CD4-positive, alpha-beta T cell treated with Interleukin-10 for 1 hour (primary cell): Measurements from ENCODE around the gene PIGR.

ENCODE experiments used
- DNase-seq: peaks from one replicate; pipeline ENCODE4 v3.0.0-alpha.2; 2020

The PIGR gene

DNA sequence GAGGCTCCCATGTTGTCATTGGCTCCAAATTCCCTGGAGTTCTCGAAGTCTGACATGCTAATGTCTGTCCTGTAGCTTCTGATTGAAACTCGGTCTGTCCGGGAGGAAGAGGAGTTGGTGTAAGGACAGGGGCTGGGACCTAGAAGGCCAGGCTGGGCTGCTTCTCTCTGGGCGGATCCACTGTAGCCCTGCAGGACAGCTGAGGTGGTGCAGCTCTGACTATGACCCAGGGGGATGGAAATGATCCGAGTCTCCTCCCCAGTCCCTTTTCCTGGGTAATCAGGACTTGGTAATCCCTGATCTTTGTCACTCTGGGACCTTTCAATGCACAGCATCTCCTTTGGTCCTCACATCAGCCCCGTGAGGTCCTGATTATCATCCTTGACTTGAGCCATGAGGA is 14.6 kb downstream of the PIGR start:
- no peak for DNase-seq

DNA sequence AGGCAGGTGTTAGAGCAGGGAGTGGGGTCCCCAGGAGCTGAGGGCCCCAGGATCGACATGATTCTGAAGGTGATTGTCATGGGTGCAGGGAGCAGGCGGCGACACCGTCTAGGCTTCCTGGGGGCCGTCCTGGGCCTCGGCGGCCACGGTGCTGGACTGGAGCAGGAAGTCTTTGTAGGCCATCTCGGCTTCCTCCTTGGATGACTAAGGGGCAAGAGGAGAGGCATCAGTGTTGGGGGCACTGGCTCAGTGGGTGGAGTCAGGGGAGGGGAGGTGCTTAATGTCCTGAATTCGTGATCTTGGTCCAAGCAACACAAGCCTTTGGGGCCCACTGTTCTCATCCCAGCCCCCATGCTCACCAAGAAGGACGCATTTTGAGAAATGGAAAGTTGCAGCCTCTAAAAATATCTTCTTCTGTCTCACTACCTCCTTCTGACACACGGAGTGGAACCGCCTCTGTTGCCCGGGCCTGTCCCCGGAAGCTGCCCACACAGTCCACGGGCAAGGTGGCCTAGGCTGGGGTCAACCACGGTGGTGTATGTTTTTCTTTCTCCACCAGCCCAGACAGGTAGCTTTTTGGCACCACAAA is 16.0 kb downstream of the PIGR start:
- DNase-seq: peak; percentile 36

DNA sequence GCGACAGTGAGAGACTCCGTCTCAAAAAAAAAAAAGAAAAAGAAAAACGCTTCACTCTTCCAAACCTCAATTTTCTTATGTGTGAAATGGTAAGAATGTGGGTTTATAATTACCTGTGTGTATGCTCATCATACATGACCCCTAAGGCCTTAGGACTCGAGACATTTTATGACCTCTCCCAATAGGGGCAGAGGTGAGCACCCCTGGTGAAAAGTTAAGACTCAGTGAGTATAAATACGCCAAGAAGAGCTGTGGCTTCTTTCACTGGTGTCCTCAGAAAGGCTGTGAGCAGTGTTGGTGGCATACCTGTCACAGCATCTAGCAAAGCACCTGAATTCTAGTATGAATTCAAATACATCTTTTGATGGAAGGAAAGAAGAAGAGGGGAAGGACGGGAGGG is 16.7 kb downstream of the PIGR start:
- DNase-seq: no peak

GRCh38 chr1:206926286-206926685 is 20.0 kb downstream of the PIGR start:
- no peak for DNase-seq

- DNase-seq: peak; percentile 78
Measured at GRCh38 chr1:206925106-206925736, 21.0 kb downstream of the PIGR start.

- peak; percentile 51 for DNase-seq
Measured at GRCh38 chr1:206924592-206925105, 21.6 kb downstream of the PIGR start.

- DNase-seq: peak; percentile 36
Measured at GRCh38 chr1:206923961-206924557, 22.2 kb downstream of the PIGR start.

DNA sequence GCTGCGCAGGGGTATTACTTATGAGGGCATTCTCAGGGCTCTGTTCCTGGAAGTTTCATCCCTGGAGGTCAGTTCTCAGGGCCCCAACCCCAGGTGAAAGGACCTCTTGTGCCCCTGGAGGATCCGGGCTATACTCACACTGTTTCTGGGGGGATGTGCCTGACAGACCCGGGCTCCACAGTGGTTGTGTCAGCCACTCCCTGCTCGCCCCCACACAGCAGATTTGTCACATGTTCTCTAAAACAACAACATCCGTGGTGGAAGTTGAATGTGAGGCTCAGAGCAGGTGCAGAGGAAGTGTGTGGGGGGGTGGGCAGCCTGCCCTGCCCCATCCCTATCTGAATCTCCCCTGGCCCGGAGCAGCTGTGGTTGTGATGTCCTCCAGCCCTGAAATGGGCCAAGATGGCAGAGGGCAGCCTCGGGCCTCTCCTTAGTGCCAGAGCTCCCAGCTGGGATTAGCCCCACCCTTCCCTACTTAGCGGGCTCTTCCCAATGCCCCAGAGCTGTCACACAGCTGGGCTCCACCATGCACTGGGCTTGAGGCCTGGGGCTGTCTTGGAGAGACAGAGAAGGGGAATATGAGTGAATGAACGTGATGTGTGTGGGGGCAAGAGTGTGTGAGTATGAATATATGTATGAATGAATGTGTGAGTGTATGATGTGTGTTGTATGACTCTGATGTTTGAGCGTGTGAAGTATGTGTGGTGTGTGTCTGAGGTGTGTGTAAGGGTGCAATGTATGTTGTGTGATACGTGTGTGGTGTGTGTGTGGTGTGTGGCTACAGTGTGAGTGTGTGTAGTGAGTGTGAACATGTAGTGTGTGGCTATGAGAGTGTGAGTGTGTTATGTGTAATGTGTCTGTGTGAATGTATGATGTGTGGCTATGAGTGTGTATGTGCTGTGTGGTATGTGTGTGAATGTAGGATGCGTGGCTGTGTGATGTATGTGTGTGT is 23.0 kb downstream of the PIGR start:
- DNase-seq: peak; percentile 81

DNA sequence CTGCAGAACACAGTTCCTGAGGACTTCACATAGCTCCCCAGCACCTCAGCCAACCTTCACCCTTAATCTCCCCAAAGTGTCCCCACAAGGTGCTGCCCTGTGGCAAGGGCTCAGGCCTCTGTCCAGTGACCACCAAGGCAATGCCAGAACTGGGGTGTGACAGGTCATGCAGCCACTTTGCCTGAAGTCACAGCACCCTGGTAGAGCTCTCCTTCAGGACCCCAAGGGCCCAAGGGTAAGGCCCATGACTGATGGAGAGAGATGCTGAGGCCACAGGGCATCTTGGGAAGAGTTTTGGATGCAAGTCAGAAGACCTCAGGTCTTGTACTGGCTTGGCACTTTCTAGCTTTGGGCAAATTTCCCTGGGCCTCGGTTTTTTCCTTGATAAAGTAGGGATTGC is 23.7 kb downstream of the PIGR start:
- no peak for DNase-seq

GRCh38 chr1:206921772-206922265 is 24.4 kb downstream of the PIGR start, which contains the start of gene FCMR:
FCMR (minus strand) TSS chr1:206921941; CDS start chr1:206921854, 87 bp downstream.
- DNase-seq: peak; percentile 74

DNA sequence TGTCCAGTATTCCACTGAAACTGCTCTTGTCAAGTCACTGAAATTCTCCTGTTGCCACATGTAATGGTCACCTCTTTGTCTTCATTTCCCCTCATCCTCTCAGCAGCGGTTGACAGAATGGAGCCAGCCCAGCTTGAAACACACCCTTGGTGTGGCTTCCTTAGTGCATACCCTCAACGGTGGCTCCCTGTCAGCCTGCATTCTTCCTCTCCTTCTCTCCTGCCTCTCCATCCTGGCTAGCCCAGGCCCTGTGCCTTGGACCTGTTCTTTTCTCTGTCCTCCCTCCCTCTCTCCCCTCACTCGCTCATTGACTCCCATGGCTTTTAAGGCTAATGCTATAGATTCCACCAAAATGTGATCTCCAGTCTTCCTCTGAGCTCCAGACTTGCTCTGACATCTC is 28.2 kb downstream of the PIGR start:
- DNase-seq: no peak

DNA sequence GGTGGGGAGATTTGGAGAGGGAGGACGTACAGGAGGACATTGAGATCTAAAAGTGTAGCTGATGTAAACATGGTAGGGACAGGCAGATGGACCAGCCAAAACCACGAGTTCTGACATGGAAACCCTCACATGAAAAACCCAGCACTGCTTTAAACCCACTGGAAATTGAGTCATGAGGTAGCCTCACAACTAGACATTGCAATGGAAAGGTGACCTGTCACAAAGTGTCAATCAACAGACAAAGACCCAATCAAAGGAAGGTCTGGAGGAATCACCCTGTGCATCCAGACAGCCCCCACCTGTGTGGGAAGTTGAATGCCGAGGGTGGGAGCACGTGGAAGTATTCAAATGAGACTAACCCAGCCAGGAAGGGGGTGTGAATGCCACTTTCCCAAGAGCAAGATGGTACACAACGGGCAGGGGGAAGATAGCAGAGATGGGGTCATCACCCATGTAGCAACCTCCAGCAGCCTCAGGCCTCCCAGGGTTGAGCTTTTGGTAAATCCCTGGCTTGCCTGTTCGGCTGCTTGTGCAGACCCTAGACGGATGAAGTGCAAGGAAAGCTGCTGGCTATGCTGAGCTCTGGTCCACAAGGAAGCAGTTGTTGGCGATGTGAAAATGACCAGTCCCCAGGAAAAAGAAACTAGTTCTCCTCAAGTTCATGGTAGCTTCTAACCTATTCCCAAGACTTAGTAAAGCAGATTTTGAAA is 30.1 kb downstream of the PIGR start:
- no peak for DNase-seq

GRCh38 chr1:206915030-206915735 is 31.1 kb downstream of the PIGR start:
- DNase-seq: no peak

DNA sequence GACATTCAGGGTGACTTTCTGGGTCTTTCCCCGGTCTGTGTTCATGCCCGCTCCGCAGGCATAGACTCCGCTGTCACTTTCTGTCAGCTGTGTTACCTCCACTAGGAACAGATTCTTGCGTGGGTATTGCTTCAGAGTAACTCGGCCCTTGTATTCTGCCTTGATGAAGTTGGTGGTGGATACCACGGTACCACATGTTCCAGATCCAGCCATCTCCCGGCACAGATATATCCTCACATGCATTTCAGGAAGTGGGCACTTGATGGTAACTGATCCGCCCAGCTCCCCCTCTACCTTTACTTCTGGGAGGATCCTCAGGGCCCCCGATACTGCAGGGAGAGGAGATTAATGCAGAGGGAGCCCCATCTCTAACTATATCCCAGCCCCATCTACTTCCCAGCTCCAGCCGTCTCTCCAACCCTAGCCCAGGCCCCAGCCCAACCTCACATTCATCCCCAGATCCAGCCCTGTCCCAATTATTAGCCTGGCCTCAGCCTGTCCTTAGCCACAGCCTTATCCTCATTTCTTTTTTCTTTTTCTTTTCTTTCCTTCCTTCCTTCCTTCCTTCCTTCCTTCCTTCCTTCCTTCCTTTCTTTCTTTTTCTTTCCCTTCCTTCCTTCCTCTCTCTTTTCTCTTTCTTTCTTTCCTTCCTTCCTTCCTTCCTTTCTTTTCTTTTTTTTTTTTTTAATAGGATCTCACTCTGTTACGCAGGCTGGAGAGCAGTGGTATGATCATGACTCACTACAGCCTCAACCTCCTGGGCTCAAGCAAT is 32.3 kb downstream of the PIGR start:
- DNase-seq: no peak

GRCh38 chr1:206912445-206913095 is 33.7 kb downstream of the PIGR start:
- peak; percentile 81 for DNase-seq

GRCh38 chr1:206911064-206911663 is 35.1 kb downstream of the PIGR start:
- DNase-seq: peak; percentile 68

DNA sequence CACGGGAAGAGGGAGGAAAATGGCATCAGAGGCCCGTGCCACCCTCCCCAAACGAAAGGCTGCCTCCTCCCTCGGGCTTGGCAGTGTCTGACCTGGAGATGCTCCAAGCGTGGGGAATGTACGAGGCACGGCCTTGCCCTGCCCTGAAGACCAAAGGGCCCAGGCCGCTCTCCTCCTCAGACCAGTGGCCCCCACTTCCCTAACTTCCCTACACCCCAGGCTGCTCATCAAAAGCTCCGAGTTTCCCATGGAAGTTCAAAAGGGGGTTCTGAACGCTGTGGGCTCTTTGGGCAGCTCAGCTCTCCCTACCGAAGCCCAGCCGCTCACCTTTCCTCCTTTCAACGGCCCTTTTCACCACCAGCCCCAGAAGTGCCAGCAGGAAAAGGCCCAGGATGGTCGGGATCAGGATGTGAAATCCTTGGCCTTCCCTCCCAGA is 36.4 kb downstream of the PIGR start:
- DNase-seq: no peak

- DNase-seq: peak; percentile 59
Measured at GRCh38 chr1:206909161-206909882, 36.9 kb downstream of the PIGR start.

DNA sequence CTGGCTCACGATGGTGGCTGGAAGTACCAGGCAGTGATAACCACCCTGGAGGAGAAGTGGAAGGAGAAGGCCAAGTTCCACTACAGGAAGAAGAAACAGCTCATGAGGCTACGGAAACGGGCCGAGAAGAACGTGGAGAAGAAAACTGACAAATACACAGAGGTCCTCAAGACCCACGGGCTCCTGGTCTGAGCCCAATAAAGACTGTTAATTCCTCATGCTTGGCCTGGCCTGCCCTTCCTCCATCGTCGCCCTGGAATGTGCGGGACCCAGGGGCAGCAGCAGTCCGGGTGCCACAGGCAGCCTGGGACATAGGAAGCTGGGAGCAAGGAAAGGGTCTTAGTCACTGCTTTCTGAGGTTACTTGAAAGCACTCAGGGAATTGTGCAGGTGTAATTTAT is 38.2 kb downstream of the PIGR start:
- no peak for DNase-seq
